ENCODE measurements around the gene CELSR1. TPM values are rescaled to one million over a fixed set of nuclear protein-coding genes. Genes with fewer than 3 reads are reported as not detected.

The CELSR1 gene
- total RNA-seq, 1 experiment from 2014 or later, result 22.6 TPM

DNA sequence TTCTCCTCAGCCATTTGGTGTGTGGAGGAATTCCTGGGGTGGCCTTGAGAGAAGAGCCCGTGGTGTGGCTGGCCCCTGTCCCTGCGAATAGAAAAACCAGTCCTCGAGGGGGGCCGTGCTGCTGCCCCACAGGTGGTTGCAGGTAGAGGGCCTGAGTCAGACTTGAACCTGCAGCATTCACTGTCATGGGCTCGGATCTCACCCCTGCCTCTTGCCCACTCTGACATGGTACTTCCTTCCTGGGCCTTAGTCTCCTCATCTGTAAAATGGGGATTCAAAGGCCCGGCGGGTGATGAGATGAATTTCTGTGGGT is 182.5 kb downstream of the CELSR1 start:
- no peak overlapping the region for H3K4me3 Mint-ChIP-seq
- H2BK20ac ChIP-seq (ENCODE audit: low read depth, low read length, poor library complexity, severe bottlenecking), result no peak overlapping the region

More for the DNA sequence above, 182.5 kb downstream of the CELSR1 start:
- no peak overlapping the region for H3K27ac ChIP-seq (ENCODE audit: insufficient read length, low read depth, low read length)
- no CpG with 5 or more reads among the region's 7 CpGs for WGBS (ENCODE audit: extremely low coverage, insufficient read length, low lambda C conversion rate)
- no peak overlapping the region for H4K91ac ChIP-seq (ENCODE audit: insufficient read length, low read depth, low read length)
- no peak overlapping the region for H2BK5ac ChIP-seq (ENCODE audit: insufficient read length, low read length)
- no peaks in the 10 kb centered on the region for H3K79me2 ChIP-seq (ENCODE audit: insufficient read depth, low read length)
- Mint-ChIP-seq H3K4me1 (no peaks in the 10 kb centered on the region), H3K9me3 (peaks cover 0 to 2% of the 10 kb centered on the region in 2 experiments; a peak in 1 of 5 replicates), H3K27ac (no peak overlapping the region), H3K36me3 (ENCODE audit: insufficient read depth in 1 of 3, low read depth in 3 of 3) (peaks cover 29 to 76% (median 61%) of the 10 kb centered on the region in 3 experiments; a peak in 6 of 7 replicates), H3K27me3 (ENCODE audit: low read depth) (no peaks in the 10 kb centered on the region)
- no peak overlapping the region for H4K8ac ChIP-seq (replicated peaks; ENCODE audit: insufficient read length, low read depth, low read length)
- H3K4me2 ChIP-seq (ENCODE audit: insufficient read depth, insufficient read length, low read length), result no peak overlapping the region
- no peak overlapping the region for H2BK120ac ChIP-seq (ENCODE audit: low read depth, low read length, poor library complexity, severe bottlenecking)
- no peak overlapping the region for H3K14ac ChIP-seq (ENCODE audit: insufficient read depth, low read length)
- no peaks in the 10 kb centered on the region for H3K9me3 ChIP-seq (ENCODE audit: control insufficient read depth, low read depth, low read length)
- no peak for DNase-seq
- no peak overlapping the region for H3K4ac ChIP-seq (ENCODE audit: low read depth, low read length)
- H3K23ac ChIP-seq (ENCODE audit: insufficient read length, low read depth, low read length), result no peak overlapping the region
- no peaks in the 10 kb centered on the region for H3K23me2 ChIP-seq (ENCODE audit: insufficient read length, low read depth, low read length, poor library complexity, severe bottlenecking)
- H3K27me3 ChIP-seq (ENCODE audit: insufficient read depth, low read length), result no peaks in the 10 kb centered on the region
- no peak overlapping the region for H3K56ac ChIP-seq (ENCODE audit: insufficient read length, low read depth, low read length)
- no peaks in the 10 kb centered on the region for H4K20me1 ChIP-seq (ENCODE audit: control insufficient read depth, insufficient read depth, insufficient read length)
- no peak overlapping the region for H4K5ac ChIP-seq (ENCODE audit: insufficient read length, low read depth, low read length)
- no peak overlapping the region for H3K18ac ChIP-seq (ENCODE audit: insufficient read length, low read depth, low read length)
- no peak overlapping the region for H3T11ph ChIP-seq (ENCODE audit: low read length)
- TF ChIP-seq, protein P1, sequence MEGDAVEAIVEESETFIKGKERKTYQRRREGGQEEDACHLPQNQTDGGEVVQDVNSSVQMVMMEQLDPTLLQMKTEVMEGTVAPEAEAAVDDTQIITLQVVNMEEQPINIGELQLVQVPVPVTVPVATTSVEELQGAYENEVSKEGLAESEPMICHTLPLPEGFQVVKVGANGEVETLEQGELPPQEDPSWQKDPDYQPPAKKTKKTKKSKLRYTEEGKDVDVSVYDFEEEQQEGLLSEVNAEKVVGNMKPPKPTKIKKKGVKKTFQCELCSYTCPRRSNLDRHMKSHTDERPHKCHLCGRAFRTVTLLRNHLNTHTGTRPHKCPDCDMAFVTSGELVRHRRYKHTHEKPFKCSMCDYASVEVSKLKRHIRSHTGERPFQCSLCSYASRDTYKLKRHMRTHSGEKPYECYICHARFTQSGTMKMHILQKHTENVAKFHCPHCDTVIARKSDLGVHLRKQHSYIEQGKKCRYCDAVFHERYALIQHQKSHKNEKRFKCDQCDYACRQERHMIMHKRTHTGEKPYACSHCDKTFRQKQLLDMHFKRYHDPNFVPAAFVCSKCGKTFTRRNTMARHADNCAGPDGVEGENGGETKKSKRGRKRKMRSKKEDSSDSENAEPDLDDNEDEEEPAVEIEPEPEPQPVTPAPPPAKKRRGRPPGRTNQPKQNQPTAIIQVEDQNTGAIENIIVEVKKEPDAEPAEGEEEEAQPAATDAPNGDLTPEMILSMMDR (conservative IDR thresholded peaks at IDR 0.05), result no peak
- no peak overlapping the region for H2BK12ac ChIP-seq (ENCODE audit: insufficient read length, low read depth, low read length)
- no peaks in the 10 kb centered on the region for H3K79me1 ChIP-seq (ENCODE audit: insufficient read depth, low read depth, low read length, poor library complexity, severe bottlenecking)
- H3K9ac ChIP-seq (ENCODE audit: extremely low read depth, insufficient read length, low read length), result no peak overlapping the region
- no peak overlapping the region for H2AK5ac ChIP-seq (ENCODE audit: insufficient read length, low read length)
- no peak overlapping the region for H2AFZ ChIP-seq (ENCODE audit: low read length)
- H3K4me1 ChIP-seq (ENCODE audit: insufficient read depth, low read length), result no peaks in the 10 kb centered on the region
- no peak overlapping the region for H2BK15ac ChIP-seq (ENCODE audit: low read depth, low read length)

All from H9 (cell line).